Measurements from ENCODE around the gene SIRT2. TPM values are rescaled to one million over a fixed set of nuclear protein-coding genes. Genes with fewer than 3 reads are reported as not detected.

SIRT2 gene
- total and polyA plus RNA-seq, 2 of the 13 experiments (the other 11 are each of a cell fraction or from before 2014, with no cell fraction given), result 22.3 to 26.1 TPM

DNA sequence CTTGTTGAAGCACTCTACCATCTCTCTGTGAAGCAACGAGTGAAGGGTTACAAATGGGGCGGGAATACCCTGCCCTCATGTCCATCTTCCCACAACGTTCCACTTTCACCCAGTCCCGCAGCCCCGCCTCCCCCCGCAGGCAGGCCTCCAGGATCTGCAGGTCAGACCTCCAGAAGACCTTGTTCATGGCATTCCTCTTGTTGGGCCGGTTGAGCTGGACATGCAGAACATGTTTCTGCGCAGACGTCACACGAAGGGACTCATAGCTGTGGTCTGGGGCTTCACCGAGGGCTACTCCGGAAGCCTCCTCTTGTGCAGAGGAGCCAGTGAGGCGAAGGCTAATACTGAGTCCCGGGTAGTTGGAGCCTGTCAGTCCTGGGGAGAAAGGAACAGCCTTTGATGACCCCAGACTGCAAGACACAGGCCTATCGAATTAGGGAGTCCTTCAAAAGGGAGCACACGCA lies 68.2 kb downstream of the SIRT2 start (continued):
- TF ChIP-seq ZNF597 (CRISPR knock-in tag; IDR thresholded peaks at IDR 0.05), result no peak
- no peak for TF ChIP-seq ZNF251 (CRISPR knock-in tag; IDR thresholded peaks at IDR 0.05)
- no peak for TF ChIP-seq SUZ12 (IDR thresholded peaks at IDR 0.05; ENCODE audit: low read depth, low read length)
- TF ChIP-seq, protein P1, sequence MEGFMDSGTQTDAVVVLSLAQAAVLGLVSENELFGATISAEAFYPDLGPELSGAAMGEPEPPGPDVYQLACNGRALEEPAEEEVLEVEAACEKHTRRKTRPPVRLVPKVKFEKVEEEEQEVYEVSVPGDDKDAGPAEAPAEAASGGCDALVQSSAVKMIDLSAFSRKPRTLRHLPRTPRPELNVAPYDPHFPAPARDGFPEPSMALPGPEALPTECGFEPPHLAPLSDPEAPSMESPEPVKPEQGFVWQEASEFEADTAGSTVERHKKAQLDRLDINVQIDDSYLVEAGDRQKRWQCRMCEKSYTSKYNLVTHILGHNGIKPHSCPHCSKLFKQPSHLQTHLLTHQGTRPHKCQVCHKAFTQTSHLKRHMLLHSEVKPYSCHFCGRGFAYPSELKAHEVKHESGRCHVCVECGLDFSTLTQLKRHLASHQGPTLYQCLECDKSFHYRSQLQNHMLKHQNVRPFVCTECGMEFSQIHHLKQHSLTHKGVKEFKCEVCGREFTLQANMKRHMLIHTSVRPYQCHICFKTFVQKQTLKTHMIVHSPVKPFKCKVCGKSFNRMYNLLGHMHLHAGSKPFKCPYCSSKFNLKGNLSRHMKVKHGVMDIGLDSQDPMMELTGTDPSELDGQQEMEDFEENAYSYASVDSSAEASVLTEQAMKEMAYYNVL (CRISPR knock-in tag; IDR thresholded peaks at IDR 0.05; ENCODE audit: borderline replicate concordance), result no peak; the same call in 1 of the 2 replicates
- peak; percentile 64 for TF ChIP-seq PAXIP1 (CRISPR knock-in tag; conservative IDR thresholded peaks at IDR 0.05)
- no peak for TF ChIP-seq SRF (IDR thresholded peaks at IDR 0.05; ENCODE audit: low read depth, low read length)
- TF ChIP-seq SRSF4 (IDR thresholded peaks at IDR 0.05; ENCODE audit: low read depth, low read length, poor library complexity, severe bottlenecking), result no peak
- no peak for TF ChIP-seq ATRX (CRISPR knock-in tag; IDR thresholded peaks at IDR 0.05; ENCODE audit: borderline replicate concordance)
- TF ChIP-seq ZNF44 (CRISPR knock-in tag; IDR thresholded peaks at IDR 0.05), result peak; percentile 64; the same call in 1 of the 2 replicates
- 0 out of 2 replicates have a peak, but pooled peaks have one; percentile 32 for TF ChIP-seq GATAD2A (CRISPR knock-in tag; IDR thresholded peaks at IDR 0.05)
- no peak for TF ChIP-seq ARNTL (CRISPR knock-in tag; IDR thresholded peaks at IDR 0.05)
- TF ChIP-seq, protein P2, sequence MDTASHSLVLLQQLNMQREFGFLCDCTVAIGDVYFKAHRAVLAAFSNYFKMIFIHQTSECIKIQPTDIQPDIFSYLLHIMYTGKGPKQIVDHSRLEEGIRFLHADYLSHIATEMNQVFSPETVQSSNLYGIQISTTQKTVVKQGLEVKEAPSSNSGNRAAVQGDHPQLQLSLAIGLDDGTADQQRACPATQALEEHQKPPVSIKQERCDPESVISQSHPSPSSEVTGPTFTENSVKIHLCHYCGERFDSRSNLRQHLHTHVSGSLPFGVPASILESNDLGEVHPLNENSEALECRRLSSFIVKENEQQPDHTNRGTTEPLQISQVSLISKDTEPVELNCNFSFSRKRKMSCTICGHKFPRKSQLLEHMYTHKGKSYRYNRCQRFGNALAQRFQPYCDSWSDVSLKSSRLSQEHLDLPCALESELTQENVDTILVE (CRISPR knock-in tag; IDR thresholded peaks at IDR 0.05), result no peak
- TF ChIP-seq, protein P3, sequence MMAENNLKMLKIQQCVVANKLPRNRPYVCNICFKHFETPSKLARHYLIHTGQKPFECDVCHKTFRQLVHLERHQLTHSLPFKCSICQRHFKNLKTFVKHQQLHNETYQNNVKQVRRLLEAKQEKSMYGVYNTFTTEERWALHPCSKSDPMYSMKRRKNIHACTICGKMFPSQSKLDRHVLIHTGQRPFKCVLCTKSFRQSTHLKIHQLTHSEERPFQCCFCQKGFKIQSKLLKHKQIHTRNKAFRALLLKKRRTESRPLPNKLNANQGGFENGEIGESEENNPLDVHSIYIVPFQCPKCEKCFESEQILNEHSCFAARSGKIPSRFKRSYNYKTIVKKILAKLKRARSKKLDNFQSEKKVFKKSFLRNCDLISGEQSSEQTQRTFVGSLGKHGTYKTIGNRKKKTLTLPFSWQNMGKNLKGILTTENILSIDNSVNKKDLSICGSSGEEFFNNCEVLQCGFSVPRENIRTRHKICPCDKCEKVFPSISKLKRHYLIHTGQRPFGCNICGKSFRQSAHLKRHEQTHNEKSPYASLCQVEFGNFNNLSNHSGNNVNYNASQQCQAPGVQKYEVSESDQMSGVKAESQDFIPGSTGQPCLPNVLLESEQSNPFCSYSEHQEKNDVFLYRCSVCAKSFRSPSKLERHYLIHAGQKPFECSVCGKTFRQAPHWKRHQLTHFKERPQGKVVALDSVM (CRISPR knock-in tag; IDR thresholded peaks at IDR 0.05), result no peak; the same call in 1 of the 2 replicates
- no peak for TF ChIP-seq TAF15 (IDR thresholded peaks at IDR 0.05; ENCODE audit: low read depth, low read length, poor library complexity, severe bottlenecking)
- no peak for TF ChIP-seq ZNF20 (CRISPR knock-in tag; IDR thresholded peaks at IDR 0.05)
- TF ChIP-seq, protein P4, sequence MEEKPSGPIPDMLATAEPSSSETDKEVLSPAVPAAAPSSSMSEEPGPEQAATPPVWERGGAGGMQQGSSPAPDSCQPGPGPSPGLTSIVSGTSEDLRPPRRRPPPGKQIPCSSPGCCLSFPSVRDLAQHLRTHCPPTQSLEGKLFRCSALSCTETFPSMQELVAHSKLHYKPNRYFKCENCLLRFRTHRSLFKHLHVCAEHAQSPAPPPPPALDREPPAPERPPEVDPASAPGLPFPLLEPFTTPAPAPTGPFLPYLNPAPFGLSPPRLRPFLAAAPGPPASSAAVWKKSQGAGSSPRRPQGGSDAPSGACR (CRISPR knock-in tag; IDR thresholded peaks at IDR 0.05), result peak; percentile 40; the same call in 1 of the 2 replicates
- TF ChIP-seq ZNF263 (CRISPR knock-in tag; IDR thresholded peaks at IDR 0.05), result no peak

Data from HepG2 (cell line).